NCI-H2107 (cell line): ENCODE data around the gene BRF1.
"Not testable (repeated sequence)": the region's sequence is repeated elsewhere in the genome, so short reads cannot be mapped to it uniquely, and the experiment has no call there.

Experiments used
- DNase-seq: peaks from one replicate; lab custom pipeline; 2025; lab: John Stamatoyannopoulos, UW

The BRF1 gene

DNA sequence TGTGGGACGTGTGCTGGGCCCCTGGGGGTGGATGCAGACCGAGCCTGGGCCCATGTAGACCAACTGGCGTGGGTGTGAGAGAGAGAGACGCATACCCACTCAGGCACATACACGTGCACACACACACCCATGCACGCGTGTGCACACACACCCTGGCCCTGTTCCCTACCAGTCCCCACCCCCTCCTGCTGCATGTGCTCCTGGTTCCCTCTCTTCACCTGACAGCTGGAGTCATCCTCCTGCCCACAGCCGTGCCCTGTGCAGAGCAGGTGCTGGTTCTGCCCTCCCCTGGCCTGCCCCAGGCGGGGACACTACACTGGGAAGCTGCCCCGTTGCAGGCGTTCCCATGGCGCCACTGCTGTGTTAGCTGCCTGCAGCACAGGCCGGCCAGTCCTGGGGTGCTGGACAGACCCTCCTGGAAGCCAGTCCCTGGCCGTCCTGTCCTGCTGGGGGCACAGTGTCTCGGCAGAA lies 32.3 kb upstream of the BRF1 start:
- DNase-seq: no peak

DNA sequence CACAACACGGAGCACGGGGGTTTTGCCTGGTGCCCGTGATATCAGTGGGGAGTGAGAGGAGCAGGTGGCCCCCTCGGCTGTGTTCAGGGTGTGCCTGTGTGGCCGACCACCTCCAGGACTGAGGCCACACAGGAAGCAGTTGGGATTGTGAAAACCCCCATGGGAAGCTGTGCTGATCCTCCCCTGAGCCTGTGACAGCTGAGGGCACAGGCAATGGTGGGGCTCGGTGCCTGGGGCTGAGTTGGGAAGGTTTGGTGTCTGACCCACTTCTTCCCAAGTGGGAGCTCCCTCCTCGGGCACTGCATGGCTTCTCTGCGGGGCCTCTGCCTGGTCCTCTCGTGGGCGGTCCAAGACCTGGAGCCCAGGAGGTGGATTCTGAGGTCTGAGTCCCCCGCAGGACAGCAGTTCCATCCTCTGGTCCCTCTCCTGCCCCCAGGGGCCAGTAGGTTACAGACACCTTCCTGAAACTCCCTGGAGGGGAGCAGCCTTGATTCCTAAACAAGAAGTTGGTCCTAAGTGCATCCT lies 31.6 kb upstream of the BRF1 start:
- no peak for DNase-seq

DNA sequence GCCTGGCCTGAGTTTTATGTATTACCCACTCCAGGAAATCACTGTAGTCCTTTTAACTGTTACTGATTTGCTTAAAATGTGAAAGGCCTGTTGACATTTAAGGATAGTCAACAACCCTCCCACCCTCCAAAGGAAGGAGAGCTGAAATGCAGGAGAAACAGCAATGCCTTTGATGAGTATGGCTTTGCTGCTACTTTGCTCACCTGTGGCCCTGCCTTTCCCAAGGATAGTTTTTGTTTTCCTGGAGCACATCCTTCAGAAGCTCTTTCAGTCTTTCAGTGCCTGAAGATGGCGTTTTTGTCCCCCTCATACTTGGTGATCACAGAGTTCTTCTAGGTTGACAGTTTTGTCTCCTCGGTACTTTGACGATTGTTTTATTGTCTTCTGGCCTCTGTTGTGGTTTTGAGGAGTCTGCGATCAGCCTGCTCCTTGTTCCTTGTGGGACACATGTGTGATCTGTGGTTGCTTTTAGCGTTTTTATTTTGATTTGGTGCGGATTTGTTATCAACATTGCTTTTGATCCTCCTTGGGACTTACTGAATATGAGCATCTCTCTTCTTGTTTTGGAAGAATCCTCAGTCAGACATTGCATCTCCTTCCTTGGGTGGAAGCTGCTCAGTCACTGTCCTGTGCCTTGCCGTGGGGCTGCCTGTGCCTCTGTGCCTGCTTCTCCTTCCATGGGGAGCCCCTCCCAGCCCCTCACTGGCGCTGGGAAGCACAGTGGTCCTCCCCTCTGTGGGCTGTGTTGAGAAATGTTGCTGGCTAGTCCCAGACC lies 31.0 kb upstream of the BRF1 start:
- DNase-seq: no peak

DNA sequence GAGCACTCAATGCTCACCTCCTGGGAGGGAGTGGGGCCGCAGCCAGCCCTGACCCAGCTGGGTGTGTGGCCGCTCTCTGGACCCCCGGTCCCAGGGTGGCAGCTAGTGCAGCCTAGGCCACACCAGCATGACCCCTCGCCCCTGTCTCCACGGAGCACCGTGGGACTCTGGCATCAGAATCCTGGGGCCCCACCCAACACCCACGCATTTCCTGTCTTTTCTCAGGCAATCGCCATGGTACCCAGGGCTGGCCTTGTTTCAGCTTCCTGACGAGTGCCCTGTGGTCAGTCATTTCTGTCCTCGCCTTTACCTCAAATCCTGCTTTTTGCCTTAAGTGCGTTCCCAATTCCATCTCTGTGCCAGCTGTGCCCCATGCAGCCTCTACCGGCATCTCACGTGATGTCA lies 29.7 kb upstream of the BRF1 start:
- DNase-seq: no peak

DNA sequence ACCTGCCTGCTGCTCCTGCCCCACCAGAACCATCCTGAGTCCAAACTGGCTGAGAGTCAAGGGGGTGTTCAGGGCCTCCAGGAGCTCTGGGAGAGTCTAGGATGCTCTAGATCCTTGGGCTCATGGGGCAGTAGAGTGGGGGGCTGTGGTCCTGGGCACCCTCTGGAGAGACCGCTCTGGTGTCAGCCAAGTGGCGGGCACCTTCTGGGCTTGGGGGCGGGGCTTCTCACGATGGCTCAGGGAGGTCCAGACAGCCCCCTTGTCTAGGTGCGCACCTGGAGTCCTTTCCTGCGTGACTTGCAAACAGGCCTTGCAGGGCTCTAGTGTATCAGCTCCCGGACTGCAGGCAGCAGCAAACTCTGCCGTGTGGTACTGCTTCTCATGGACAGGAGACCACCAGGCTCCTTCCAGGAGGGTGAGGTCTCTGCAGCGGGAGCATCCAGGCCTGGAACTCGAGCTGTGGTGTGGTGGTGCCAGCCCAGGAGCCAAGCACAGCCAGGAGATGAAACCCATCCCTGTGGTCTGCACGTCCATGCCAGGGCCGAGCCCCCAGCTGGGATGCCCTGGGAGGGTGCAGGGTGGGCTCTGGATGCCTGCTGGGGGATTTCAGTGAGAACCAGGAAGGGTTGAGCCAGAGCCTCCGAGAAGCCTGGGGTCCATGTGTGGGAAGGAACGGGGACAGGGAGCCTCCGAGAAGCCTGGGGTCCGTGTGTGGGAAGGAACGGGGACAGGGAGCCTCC lies 28.8 kb upstream of the BRF1 start:
- no peak for DNase-seq

DNA sequence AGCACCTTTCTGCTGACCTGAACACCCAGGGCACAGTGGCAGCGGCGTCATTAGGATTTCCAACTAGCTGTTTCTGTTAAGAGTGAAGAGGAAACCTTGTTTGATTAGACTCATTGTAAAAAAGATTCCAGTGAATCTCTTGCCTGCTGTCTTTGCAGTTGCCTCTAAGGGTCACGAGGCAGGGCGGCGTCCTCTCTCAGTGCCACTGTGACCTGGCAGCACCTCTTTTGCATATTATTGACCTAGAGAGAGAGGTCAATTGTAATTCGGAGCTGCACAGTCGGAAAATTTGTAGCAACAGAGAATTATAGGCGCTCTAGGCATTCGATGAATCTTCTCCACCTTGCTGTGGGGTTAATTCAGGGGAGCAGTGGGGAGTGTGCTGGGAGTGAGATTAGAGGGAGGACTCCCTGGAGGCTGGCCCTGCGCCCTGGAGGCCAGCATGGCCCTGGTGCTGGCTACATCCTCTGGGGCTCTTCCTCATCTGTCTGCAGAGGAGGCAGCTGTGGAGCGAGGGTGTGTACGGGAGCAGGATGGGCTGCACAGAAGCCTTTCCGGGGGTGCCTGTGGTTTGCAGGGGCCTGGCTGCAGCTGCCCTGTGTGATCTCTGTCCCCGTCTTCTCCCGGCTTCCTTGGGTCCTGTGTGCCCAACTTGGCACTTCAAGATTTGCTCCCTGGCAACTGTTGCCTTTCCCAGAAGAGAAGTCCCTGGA lies 28.0 kb upstream of the BRF1 start:
- no peak for DNase-seq

GRCh38 chr14:105328070-105328677 lies 27.4 kb upstream of the BRF1 start:
- no peak for DNase-seq

DNA sequence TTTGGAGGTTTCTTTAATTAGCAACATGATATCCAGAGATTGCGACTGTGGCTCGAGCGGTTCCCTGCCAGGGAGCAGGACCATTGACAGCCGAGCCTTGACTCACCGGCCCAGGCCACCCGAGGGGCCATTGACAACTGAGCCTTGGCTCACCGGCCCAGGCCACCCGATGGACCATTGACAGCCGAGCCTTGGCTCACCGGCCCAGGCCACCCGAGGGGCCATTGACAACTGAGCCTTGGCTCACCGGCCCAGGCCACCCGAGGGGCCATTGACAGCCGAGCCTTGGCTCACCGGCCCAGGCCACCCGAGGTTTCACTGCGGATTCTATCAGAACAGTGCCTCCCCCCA lies 26.9 kb upstream of the BRF1 start:
- not testable (repeated sequence) for DNase-seq

GRCh38 chr14:105326891-105327694 lies 26.3 kb upstream of the BRF1 start:
- no peak for DNase-seq

DNA sequence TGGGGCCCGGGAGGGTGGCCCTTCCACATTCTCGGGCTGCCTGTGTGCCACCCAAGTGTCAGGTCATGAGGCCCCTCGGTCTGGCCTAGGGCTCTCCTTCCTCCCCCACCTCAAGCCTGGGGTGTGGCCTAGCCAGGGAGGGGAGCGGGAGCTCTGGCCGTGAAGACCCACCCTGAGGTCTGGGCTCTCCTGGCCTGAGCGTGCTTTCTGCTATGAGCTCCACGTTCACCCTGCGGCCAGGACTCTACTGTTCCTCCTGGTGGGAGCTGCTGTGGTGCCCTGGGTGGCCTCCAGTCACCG lies 25.7 kb upstream of the BRF1 start:
- no peak for DNase-seq

GRCh38 chr14:105325716-105326567 lies 25.1 kb upstream of the BRF1 start:
- DNase-seq: no peak

DNA sequence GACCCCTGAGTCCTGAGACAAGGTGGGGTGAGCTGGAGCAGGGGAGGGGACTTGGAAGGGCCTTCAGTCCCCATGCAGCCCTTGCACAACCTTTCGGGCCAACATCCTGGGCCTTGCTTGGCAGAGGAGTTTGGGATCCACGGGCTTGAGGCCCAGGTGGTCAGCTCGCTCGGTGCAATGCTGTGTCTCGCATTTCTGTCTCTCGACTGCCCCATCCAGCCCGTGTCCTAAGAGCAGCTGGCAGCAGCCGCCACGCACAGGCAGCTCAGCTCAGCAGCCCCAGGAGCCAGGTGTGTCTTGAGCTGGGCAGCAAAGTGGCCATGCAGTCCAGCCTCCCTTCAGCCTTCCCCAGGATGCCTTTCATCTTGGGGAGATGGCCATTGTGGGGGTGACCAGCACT lies 24.5 kb upstream of the BRF1 start:
- DNase-seq: no peak

GRCh38 chr14:105324871-105325270 lies 24.1 kb upstream of the BRF1 start:
- DNase-seq: no peak

- no peak for DNase-seq
These were observed 23.4 kb upstream of the BRF1 start for GRCh38 chr14:105324080-105324778.

DNA sequence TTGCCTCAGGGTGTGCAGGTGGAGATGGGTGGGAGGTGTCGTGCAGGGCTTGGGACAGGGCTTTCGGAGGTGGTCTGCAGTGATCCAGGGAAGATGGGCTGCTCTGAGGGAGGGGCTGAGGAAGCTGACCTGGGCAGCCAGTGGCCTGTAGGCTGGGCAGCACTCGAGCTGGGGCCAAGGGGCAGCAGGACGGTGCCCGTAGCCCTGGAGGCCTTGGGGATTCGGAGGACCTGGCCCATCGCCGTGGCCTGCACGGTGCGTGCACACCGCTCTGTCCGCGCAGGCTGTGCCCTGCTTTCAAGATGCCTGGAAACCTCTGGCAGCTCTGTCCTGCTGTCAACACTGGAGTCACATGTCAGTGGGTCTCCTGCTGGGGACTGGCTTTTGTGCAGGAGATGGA lies 22.9 kb upstream of the BRF1 start:
- DNase-seq: no peak

DNA sequence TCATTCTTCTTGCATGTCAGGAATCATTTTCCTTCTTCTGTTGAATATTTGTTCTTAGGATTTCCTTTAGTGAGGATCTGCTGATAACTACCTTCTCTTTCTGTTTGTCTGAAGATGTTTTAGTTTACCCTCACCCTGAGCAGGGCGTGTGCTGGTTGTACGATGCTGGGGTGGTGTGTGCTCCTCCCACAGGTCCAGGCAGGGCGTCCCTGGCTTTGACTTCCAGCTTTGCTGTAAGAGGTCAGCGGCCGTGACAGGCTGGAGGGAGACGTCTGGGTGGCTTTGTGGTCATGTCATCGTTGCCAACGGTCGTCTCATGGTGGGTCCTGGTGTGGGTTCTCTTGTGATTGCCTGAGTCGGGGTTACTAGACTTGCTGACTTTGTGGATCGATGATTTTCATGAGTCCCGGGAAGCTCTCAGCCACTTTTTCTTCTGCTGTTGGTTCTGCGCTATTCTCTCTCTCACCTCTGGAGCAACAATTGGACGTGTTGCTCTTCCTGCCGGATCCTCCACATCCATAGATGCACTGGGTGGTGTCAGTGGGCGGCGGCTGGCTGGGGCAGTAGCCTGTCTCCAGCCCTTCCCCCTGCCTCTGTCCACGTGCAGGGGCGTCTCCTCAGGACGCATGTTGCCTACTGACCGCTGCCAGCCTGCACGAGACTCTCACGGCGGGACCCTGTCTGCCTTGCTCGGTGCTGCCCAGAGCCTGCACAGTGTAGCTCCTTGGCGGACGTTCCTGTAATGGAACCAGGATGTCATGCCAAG lies 22.2 kb upstream of the BRF1 start:
- DNase-seq: no peak

GRCh38 chr14:105317546-105317945 lies 16.7 kb upstream of the BRF1 start:
- no peak for DNase-seq

DNA sequence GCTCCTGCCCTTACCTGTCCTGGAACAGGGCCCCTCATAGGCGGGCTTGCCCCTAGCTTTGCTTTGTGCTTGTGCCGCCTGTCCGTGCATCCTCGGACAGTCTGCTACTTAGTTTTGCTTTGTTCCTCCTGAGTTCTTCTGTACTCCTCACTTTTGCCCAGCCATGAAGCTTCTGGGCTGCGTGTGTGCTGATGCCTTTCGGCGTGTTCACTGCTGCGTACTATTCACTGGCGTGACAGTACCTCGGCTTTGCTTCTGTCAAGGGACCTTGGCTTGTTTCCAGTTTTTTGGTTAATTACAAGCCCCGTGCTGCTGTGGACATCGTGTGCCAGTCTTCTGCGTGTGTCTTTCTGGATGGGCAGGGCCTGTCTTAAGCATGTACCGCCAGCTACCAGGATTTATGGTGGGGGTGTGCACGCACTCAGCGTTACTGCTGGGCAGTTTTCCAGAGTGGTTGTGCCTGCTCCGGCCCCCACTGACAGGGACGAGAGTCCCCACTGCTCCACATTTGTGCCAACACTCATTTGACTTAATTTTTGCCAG lies 16.2 kb upstream of the BRF1 start:
- DNase-seq: no peak

- DNase-seq: no peak
These were observed 15.8 kb upstream of the BRF1 start for GRCh38 chr14:105316577-105316941.
